A673 (cell line): ENCODE measurements around the gene LRBA.

Experiments
- EZH2 ChIP-seq: fragments of 200-600 bp; sonication (generic); IDR thresholded peaks from 2 replicates; pipeline ENCODE4 v1.6.1; 2017; ENCODE audit warnings: borderline replicate concordance, low read depth, mild to moderate bottlenecking, mixed read lengths, antibody characterized with exemption, low read length; ENCODE audit not compliant: poor library complexity, severe bottlenecking
- TF ChIP-seq, protein P1 (sequence below): fragments of 300-800, 200-600 bp; sonication (generic); conservative IDR thresholded peaks from 2 replicates; pipeline ENCODE4 v1.5.1; 2017; ENCODE audit warnings: low read depth, mild to moderate bottlenecking, antibody characterized with exemption, low read length, moderate library complexity, mixed read lengths

DNA sequence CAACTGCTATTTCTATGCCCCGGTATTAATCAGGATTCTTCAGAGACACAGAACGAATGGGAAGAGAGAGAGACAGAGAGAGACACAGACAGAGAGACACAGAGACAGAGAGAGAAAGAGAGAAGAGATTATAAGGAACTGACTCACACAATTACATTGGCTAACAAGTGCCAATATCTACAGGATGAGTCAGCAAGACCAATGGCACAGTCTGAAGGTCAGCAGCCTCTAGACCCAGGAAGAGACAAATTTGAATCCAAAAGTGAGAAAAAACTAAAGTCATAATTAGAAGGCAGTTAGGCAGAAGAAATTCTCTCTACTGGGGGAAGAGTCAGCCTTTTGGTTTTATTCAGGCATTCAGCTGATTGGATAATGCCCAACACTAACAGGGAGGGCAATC lies 245.8 kb downstream of the LRBA start:
- TF ChIP-seq, protein P1, sequence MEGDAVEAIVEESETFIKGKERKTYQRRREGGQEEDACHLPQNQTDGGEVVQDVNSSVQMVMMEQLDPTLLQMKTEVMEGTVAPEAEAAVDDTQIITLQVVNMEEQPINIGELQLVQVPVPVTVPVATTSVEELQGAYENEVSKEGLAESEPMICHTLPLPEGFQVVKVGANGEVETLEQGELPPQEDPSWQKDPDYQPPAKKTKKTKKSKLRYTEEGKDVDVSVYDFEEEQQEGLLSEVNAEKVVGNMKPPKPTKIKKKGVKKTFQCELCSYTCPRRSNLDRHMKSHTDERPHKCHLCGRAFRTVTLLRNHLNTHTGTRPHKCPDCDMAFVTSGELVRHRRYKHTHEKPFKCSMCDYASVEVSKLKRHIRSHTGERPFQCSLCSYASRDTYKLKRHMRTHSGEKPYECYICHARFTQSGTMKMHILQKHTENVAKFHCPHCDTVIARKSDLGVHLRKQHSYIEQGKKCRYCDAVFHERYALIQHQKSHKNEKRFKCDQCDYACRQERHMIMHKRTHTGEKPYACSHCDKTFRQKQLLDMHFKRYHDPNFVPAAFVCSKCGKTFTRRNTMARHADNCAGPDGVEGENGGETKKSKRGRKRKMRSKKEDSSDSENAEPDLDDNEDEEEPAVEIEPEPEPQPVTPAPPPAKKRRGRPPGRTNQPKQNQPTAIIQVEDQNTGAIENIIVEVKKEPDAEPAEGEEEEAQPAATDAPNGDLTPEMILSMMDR, result no peak
- TF ChIP-seq EZH2, result no peak
